Stimulated activated CD8-positive, alpha-beta memory T cell treated with anti-CD3 and anti-CD28 coated beads, Interleukin-4, amount 100 ng/mL, for 4 hours (primary cell): ENCODE results near the gene MBD1.
"Not testable (repeated sequence)": the region's sequence is repeated elsewhere in the genome, so short reads cannot be mapped to it uniquely, and the experiment has no call there.

ENCODE experiments used
- DNase-seq, 2 donors: peaks; one replicate each; pipeline ENCODE4 v3.0.0-alpha.2; 2020; ENCODE audit warnings: low read depth in 2 of 2, low spot score in 1 of 2

The MBD1 gene

GRCh38 chr18:50274044-50274442 is 7.3 kb downstream of the MBD1 start:
- no peak for DNase-seq

- DNase-seq = no peak
These were observed 7.9 kb downstream of the MBD1 start for GRCh38 chr18:50273203-50274043.

GRCh38 chr18:50272568-50272967 is 8.8 kb downstream of the MBD1 start:
- no peak for DNase-seq

GRCh38 chr18:50268022-50268747 is 13.1 kb downstream of the MBD1 start:
- peak; percentile 56 for DNase-seq

GRCh38 chr18:50266248-50266704 is 15.0 kb downstream of the MBD1 start, which contains the start of gene CFAP53:
Gene CFAP53 (minus strand): TSS chr18:50266495. CDS start chr18:50266404, 91 bp downstream.
- DNase-seq = peak; percentile 65 to 80

GRCh38 chr18:50262977-50263376 is 18.3 kb downstream of the MBD1 start:
- DNase-seq = no peak

- DNase-seq = no peak
These were observed 30.4 kb downstream of the MBD1 start for GRCh38 chr18:50250935-50251334.

- DNase-seq = no peak
These were observed 31.7 kb downstream of the MBD1 start for GRCh38 chr18:50249576-50249975.

- no peak for DNase-seq
These were observed 33.8 kb downstream of the MBD1 start for GRCh38 chr18:50247561-50247960.

GRCh38 chr18:50241768-50242167 is 39.6 kb downstream of the MBD1 start:
- DNase-seq = not testable (repeated sequence)

- DNase-seq = no peak
These were observed 41.2 kb downstream of the MBD1 start for GRCh38 chr18:50240080-50240563.

GRCh38 chr18:50232419-50232818 is 48.9 kb downstream of the MBD1 start:
- DNase-seq = no peak

GRCh38 chr18:50231621-50232020 is 49.7 kb downstream of the MBD1 start:
- no peak for DNase-seq

- DNase-seq = not testable (repeated sequence)
These were observed 61.1 kb downstream of the MBD1 start for GRCh38 chr18:50220249-50220648.
